GM23338 (cell line): ENCODE data around the gene PACSIN1.

ENCODE experiments used
- CREB1 ChIP-seq: fragments of 250-450 bp; sonication (Bioruptor Pico); IDR thresholded peaks from 2 replicates; pipeline ENCODE4 v1.5.0; 2020; ENCODE audit warnings: low read depth, mild to moderate bottlenecking, moderate library complexity
- EZH2 ChIP-seq: fragments of 200-600 bp; sonication (generic); IDR thresholded peaks from one replicate; pipeline ENCODE4 v1.8.0; 2017; ENCODE audit warnings: antibody characterized with exemption, mild to moderate bottlenecking, low read depth; ENCODE audit not compliant: unreplicated experiment
- EZH2phosphoT487 ChIP-seq: fragments of 200-600 bp; sonication (generic); IDR thresholded peaks from one replicate; pipeline ENCODE4 v1.8.1; 2018; ENCODE audit warnings: antibody characterized with exemption; ENCODE audit not compliant: unreplicated experiment
- JUNB ChIP-seq: IDR thresholded peaks from one replicate; pipeline ENCODE4 v1.6.1; 2016; ENCODE audit warnings: antibody characterized with exemption; ENCODE audit not compliant: unreplicated experiment
- NANOG ChIP-seq: IDR thresholded peaks from 2 replicates; pipeline ENCODE4 v1.6.1; 2016; ENCODE audit warnings: antibody characterized with exemption, borderline replicate concordance
- POLR2AphosphoS5 ChIP-seq: IDR thresholded peaks from 2 replicates; pipeline ENCODE4 v1.6.1; 2016; ENCODE audit warnings: antibody characterized with exemption, low read depth
- STAT1 ChIP-seq: IDR thresholded peaks from one replicate; pipeline ENCODE4 v1.6.1; 2016; ENCODE audit warnings: antibody characterized with exemption; ENCODE audit not compliant: unreplicated experiment
- TF ChIP-seq, protein P1 (sequence below), 2 experiments: fragments of 200-600 bp in 1 of 2; sonication (generic) in 1 of 2; conservative IDR thresholded peaks; 2 replicates each; pipeline versions ENCODE4 v1.5.1 to v1.6.1; 2016 to 2017; ENCODE audit warnings: antibody characterized with exemption in 2 of 2, low read depth in 2 of 2, mild to moderate bottlenecking in 2 of 2, moderate library complexity in 1 of 2
- TF ChIP-seq, protein P2 (sequence below): IDR thresholded peaks from one replicate; pipeline ENCODE4 v1.6.1; 2018; ENCODE audit warnings: antibody characterized with exemption; ENCODE audit not compliant: unreplicated experiment
- TF ChIP-seq, protein P3 (sequence below): IDR thresholded peaks from 2 replicates; pipeline ENCODE4 v1.6.1; 2016; ENCODE audit warnings: antibody characterized with exemption

DNA sequence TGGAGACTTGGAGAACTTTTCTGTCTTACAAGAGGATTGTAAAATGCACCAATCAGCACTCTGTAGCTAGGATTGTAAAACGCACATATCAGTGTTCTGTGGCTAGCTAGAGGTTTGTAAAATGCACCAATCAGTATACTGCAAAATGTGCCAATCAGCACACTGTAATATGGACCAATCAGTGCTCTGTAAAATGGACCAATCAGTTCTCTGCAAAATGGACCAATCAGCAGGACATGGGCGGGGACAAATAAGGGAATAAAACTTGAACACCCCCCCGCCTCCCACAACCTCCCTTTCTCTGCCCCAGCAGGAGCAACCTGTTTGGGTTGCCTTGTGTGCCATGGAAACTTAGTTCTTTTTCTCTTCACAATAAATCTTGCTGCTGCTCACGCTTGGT, 27.2 kb upstream of the PACSIN1 start:
- TF ChIP-seq, protein P1, sequence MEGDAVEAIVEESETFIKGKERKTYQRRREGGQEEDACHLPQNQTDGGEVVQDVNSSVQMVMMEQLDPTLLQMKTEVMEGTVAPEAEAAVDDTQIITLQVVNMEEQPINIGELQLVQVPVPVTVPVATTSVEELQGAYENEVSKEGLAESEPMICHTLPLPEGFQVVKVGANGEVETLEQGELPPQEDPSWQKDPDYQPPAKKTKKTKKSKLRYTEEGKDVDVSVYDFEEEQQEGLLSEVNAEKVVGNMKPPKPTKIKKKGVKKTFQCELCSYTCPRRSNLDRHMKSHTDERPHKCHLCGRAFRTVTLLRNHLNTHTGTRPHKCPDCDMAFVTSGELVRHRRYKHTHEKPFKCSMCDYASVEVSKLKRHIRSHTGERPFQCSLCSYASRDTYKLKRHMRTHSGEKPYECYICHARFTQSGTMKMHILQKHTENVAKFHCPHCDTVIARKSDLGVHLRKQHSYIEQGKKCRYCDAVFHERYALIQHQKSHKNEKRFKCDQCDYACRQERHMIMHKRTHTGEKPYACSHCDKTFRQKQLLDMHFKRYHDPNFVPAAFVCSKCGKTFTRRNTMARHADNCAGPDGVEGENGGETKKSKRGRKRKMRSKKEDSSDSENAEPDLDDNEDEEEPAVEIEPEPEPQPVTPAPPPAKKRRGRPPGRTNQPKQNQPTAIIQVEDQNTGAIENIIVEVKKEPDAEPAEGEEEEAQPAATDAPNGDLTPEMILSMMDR (conservative IDR thresholded peaks at IDR 0.05; ENCODE audit: low read depth in 2 of 2), result no peak
- TF ChIP-seq, protein P2, sequence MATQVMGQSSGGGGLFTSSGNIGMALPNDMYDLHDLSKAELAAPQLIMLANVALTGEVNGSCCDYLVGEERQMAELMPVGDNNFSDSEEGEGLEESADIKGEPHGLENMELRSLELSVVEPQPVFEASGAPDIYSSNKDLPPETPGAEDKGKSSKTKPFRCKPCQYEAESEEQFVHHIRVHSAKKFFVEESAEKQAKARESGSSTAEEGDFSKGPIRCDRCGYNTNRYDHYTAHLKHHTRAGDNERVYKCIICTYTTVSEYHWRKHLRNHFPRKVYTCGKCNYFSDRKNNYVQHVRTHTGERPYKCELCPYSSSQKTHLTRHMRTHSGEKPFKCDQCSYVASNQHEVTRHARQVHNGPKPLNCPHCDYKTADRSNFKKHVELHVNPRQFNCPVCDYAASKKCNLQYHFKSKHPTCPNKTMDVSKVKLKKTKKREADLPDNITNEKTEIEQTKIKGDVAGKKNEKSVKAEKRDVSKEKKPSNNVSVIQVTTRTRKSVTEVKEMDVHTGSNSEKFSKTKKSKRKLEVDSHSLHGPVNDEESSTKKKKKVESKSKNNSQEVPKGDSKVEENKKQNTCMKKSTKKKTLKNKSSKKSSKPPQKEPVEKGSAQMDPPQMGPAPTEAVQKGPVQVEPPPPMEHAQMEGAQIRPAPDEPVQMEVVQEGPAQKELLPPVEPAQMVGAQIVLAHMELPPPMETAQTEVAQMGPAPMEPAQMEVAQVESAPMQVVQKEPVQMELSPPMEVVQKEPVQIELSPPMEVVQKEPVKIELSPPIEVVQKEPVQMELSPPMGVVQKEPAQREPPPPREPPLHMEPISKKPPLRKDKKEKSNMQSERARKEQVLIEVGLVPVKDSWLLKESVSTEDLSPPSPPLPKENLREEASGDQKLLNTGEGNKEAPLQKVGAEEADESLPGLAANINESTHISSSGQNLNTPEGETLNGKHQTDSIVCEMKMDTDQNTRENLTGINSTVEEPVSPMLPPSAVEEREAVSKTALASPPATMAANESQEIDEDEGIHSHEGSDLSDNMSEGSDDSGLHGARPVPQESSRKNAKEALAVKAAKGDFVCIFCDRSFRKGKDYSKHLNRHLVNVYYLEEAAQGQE, result no peak
- TF ChIP-seq EZH2 (no peak), POLR2AphosphoS5 (no peak), JUNB (no peak), EZH2phosphoT487 (no peak), CREB1 (CRISPR knock-in tag) (no peak), STAT1 (no peak), NANOG (no peak)
- TF ChIP-seq, protein P3, sequence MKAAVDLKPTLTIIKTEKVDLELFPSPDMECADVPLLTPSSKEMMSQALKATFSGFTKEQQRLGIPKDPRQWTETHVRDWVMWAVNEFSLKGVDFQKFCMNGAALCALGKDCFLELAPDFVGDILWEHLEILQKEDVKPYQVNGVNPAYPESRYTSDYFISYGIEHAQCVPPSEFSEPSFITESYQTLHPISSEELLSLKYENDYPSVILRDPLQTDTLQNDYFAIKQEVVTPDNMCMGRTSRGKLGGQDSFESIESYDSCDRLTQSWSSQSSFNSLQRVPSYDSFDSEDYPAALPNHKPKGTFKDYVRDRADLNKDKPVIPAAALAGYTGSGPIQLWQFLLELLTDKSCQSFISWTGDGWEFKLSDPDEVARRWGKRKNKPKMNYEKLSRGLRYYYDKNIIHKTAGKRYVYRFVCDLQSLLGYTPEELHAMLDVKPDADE, result no peak
